ENCODE results near the gene NPIPB8. TPM values are rescaled to one million over a fixed set of nuclear protein-coding genes. Genes with fewer than 3 reads are reported as not detected.

Gene NPIPB8
- total and polyA plus RNA-seq, 2 of the 13 experiments (the other 11 are each of a cell fraction or from before 2014, with no cell fraction given) = 0.49 to 2.3 TPM

- no peak for TF ChIP-seq LBX2 (CRISPR knock-in tag; IDR thresholded peaks at IDR 0.05; ENCODE audit: borderline replicate concordance)
- TF ChIP-seq ZNF441 (CRISPR knock-in tag; IDR thresholded peaks at IDR 0.05; ENCODE audit: borderline replicate concordance) = no peak
- no peak for TF ChIP-seq ERF (CRISPR knock-in tag; IDR thresholded peaks at IDR 0.05)
- TF ChIP-seq NFRKB (IDR thresholded peaks at IDR 0.05) = no peak
- no peak for TF ChIP-seq ZNF639 (CRISPR knock-in tag; conservative IDR thresholded peaks at IDR 0.05)
- TF ChIP-seq UBTF (CRISPR knock-in tag; IDR thresholded peaks at IDR 0.05) = peak; percentile 40; the same call in 1 of the 2 replicates
- TF ChIP-seq ZBTB38 (CRISPR knock-in tag; IDR thresholded peaks at IDR 0.05) = peak; percentile 31; the same call in 1 of the 2 replicates
- no peak for TF ChIP-seq ZNF720 (CRISPR knock-in tag; IDR thresholded peaks at IDR 0.05)
- no peak for TF ChIP-seq SRSF9 (IDR thresholded peaks at IDR 0.05; ENCODE audit: borderline replicate concordance, insufficient read depth, low read depth, low read length, poor library complexity, severe bottlenecking)
- TF ChIP-seq ZNF576 (CRISPR knock-in tag; IDR thresholded peaks at IDR 0.05) = no peak
- TF ChIP-seq ZNF24 (IDR thresholded peaks at IDR 0.05) = no peak
- TF ChIP-seq SALL1 (CRISPR knock-in tag; IDR thresholded peaks at IDR 0.05) = peak; percentile 40; the same call in 1 of the 2 replicates
- TF ChIP-seq ZNF101 (CRISPR knock-in tag; IDR thresholded peaks at IDR 0.05; ENCODE audit: borderline replicate concordance, low read depth) = no peak
- peak; percentile 61 for TF ChIP-seq BCL6 (CRISPR knock-in tag; IDR thresholded peaks at IDR 0.05)
- TF ChIP-seq PPARG (CRISPR knock-in tag; conservative IDR thresholded peaks at IDR 0.05) = no peak
- TF ChIP-seq ZFP91 (CRISPR knock-in tag; IDR thresholded peaks at IDR 0.05; ENCODE audit: borderline replicate concordance) = 0 out of 2 replicates have a peak, but pooled peaks have one; percentile 47
- peak; percentile 81 for TF ChIP-seq SP5 (CRISPR knock-in tag; IDR thresholded peaks at IDR 0.05; ENCODE audit: borderline replicate concordance, low read depth)
- TF ChIP-seq DNMT3B (CRISPR knock-in tag; conservative IDR thresholded peaks at IDR 0.05) = peak; percentile 76; the same call in 1 of the 2 replicates
- TF ChIP-seq ZFP41 (CRISPR knock-in tag; IDR thresholded peaks at IDR 0.05; ENCODE audit: borderline replicate concordance) = no peak
- TF ChIP-seq ZNF891 (CRISPR knock-in tag; IDR thresholded peaks at IDR 0.05) = no peak
- TF ChIP-seq TCF7 (IDR thresholded peaks at IDR 0.05; ENCODE audit: low read depth) = no peak
- TF ChIP-seq ZNF777 (CRISPR knock-in tag; IDR thresholded peaks at IDR 0.05) = no peak
- no peak for TF ChIP-seq SNAPC2 (CRISPR knock-in tag; IDR thresholded peaks at IDR 0.05)
- no peak for TF ChIP-seq REPIN1 (CRISPR knock-in tag; IDR thresholded peaks at IDR 0.05; ENCODE audit: borderline replicate concordance, low read depth)
Measured at GRCh38 chr16:28597692-28598261, 40.1 kb upstream of the NPIPB8 start (continued).

All from HepG2 (cell line).